Measurements from ENCODE around the gene DUSP8. TPM values are rescaled to one million over a fixed set of nuclear protein-coding genes. Genes with fewer than 3 reads are reported as not detected.

DUSP8 gene
- total RNA-seq, 1 donor from 2014 or later: 0.86 TPM

GRCh38 chr11:1559111-1559951 lies 12.7 kb downstream of the DUSP8 start:
- H3K4me3 Mint-ChIP-seq: no peak overlapping the region
- no peaks in the 10 kb centered on the region for H3K36me3 Mint-ChIP-seq (ENCODE audit: low read depth)
- H3K27ac Mint-ChIP-seq: no peak overlapping the region
- intact Hi-C loops (cut with micrococcal nuclease): no loop called here
- H3K27me3 Mint-ChIP-seq: no peaks in the 10 kb centered on the region
- H3K9me3 Mint-ChIP-seq: no peaks in the 10 kb centered on the region
- no peaks in the 10 kb centered on the region for H3K4me1 Mint-ChIP-seq
- no peak for DNase-seq

GRCh38 chr11:1558775-1559110 lies 13.3 kb downstream of the DUSP8 start:
- peaks cover 1% of the 10 kb centered on the region for H3K27me3 Mint-ChIP-seq
- no peaks in the 10 kb centered on the region for H3K4me1 Mint-ChIP-seq
- H3K36me3 Mint-ChIP-seq (ENCODE audit: low read depth): no peaks in the 10 kb centered on the region
- H3K27ac Mint-ChIP-seq: no peak overlapping the region
- H3K9me3 Mint-ChIP-seq: no peaks in the 10 kb centered on the region
- intact Hi-C loops (cut with micrococcal nuclease): no loop called here
- no peak for DNase-seq
- no peak overlapping the region for H3K4me3 Mint-ChIP-seq

- peaks cover 2% of the 10 kb centered on the region for H3K27me3 Mint-ChIP-seq
- no peak overlapping the region for H3K4me3 Mint-ChIP-seq
- H3K9me3 Mint-ChIP-seq: no peaks in the 10 kb centered on the region
- intact Hi-C loops (cut with micrococcal nuclease): no loop called here
- no peak overlapping the region for H3K27ac Mint-ChIP-seq
- no peak for DNase-seq
- H3K4me1 Mint-ChIP-seq: no peaks in the 10 kb centered on the region
- no peaks in the 10 kb centered on the region for H3K36me3 Mint-ChIP-seq (ENCODE audit: low read depth)
These were observed 13.9 kb downstream of the DUSP8 start for GRCh38 chr11:1557904-1558774.

- intact Hi-C loops (cut with micrococcal nuclease): no loop called here
- Mint-ChIP-seq H3K4me3 (no peak overlapping the region), H3K27me3 (peaks cover 4% of the 10 kb centered on the region), H3K27ac (no peak overlapping the region), H3K36me3 (ENCODE audit: low read depth) (no peaks in the 10 kb centered on the region), H3K4me1 (no peaks in the 10 kb centered on the region), H3K9me3 (no peaks in the 10 kb centered on the region)
- DNase-seq: no peak
These were observed 14.8 kb downstream of the DUSP8 start for GRCh38 chr11:1557051-1557884.

GRCh38 chr11:1556278-1556902 lies 15.7 kb downstream of the DUSP8 start:
- DNase-seq: no peak
- no peaks in the 10 kb centered on the region for H3K9me3 Mint-ChIP-seq
- intact Hi-C loops (cut with micrococcal nuclease): no loop called here
- H3K36me3 Mint-ChIP-seq (ENCODE audit: low read depth): no peaks in the 10 kb centered on the region
- no peaks in the 10 kb centered on the region for H3K4me1 Mint-ChIP-seq
- no peak overlapping the region for H3K4me3 Mint-ChIP-seq
- no peak overlapping the region for H3K27ac Mint-ChIP-seq
- peaks cover 4% of the 10 kb centered on the region for H3K27me3 Mint-ChIP-seq

GRCh38 chr11:1555713-1556153 lies 16.3 kb downstream of the DUSP8 start:
- no peak overlapping the region for H3K27ac Mint-ChIP-seq
- no peak overlapping the region for H3K4me3 Mint-ChIP-seq
- no peaks in the 10 kb centered on the region for H3K36me3 Mint-ChIP-seq (ENCODE audit: low read depth)
- intact Hi-C loops (cut with micrococcal nuclease): no loop called here
- H3K9me3 Mint-ChIP-seq: no peaks in the 10 kb centered on the region
- peaks cover 4% of the 10 kb centered on the region for H3K27me3 Mint-ChIP-seq
- no peak for DNase-seq
- H3K4me1 Mint-ChIP-seq: no peaks in the 10 kb centered on the region

GRCh38 chr11:1554981-1555712 lies 16.9 kb downstream of the DUSP8 start:
- H3K4me3 Mint-ChIP-seq: no peak overlapping the region
- no peaks in the 10 kb centered on the region for H3K36me3 Mint-ChIP-seq (ENCODE audit: low read depth)
- H3K27me3 Mint-ChIP-seq: peaks cover 7% of the 10 kb centered on the region
- intact Hi-C loops (cut with micrococcal nuclease): no loop called here
- no peaks in the 10 kb centered on the region for H3K4me1 Mint-ChIP-seq
- no peaks in the 10 kb centered on the region for H3K9me3 Mint-ChIP-seq
- no peak for DNase-seq
- H3K27ac Mint-ChIP-seq: no peak overlapping the region

GRCh38 chr11:1553808-1554594 lies 18.1 kb downstream of the DUSP8 start:
- Mint-ChIP-seq H3K27me3 (peaks cover 17% of the 10 kb centered on the region), H3K9me3 (no peaks in the 10 kb centered on the region), H3K27ac (no peak overlapping the region), H3K36me3 (ENCODE audit: low read depth) (no peaks in the 10 kb centered on the region), H3K4me1 (no peaks in the 10 kb centered on the region), H3K4me3 (no peak overlapping the region)
- intact Hi-C loops (cut with micrococcal nuclease): no loop called here
- no peak for DNase-seq

GRCh38 chr11:1549338-1550330 lies 22.4 kb downstream of the DUSP8 start:
- Mint-ChIP-seq H3K4me1 (no peaks in the 10 kb centered on the region), H3K36me3 (ENCODE audit: low read depth) (no peaks in the 10 kb centered on the region), H3K27ac (no peak overlapping the region), H3K4me3 (no peak overlapping the region), H3K27me3 (peaks cover 41% of the 10 kb centered on the region), H3K9me3 (no peaks in the 10 kb centered on the region)
- intact Hi-C loops (cut with micrococcal nuclease): no loop called here
- no peak for DNase-seq

GRCh38 chr11:1548221-1549070 lies 23.6 kb downstream of the DUSP8 start:
- DNase-seq: no peak
- no peaks in the 10 kb centered on the region for H3K4me1 Mint-ChIP-seq
- H3K27ac Mint-ChIP-seq: no peak overlapping the region
- no peaks in the 10 kb centered on the region for H3K9me3 Mint-ChIP-seq
- peaks cover 43% of the 10 kb centered on the region for H3K27me3 Mint-ChIP-seq
- intact Hi-C loops (cut with micrococcal nuclease): no loop called here
- H3K36me3 Mint-ChIP-seq (ENCODE audit: low read depth): no peaks in the 10 kb centered on the region
- H3K4me3 Mint-ChIP-seq: no peak overlapping the region

All from activated CD4-positive, alpha-beta T cell treated with anti-CD3 and anti-CD28 coated beads, Interleukin-2, amount 10 ng/mL, durations not matched to agents 24 days and 14 days (primary cell).